IMR-90 (cell line): ENCODE results near the gene DLGAP4. TPM values are rescaled to one million over a fixed set of nuclear protein-coding genes. Genes with fewer than 3 reads are reported as not detected.

Source experiments
- ATAC-seq: fragments of 200-7000 bp; cut with Tn5 transposase; 2 replicates; pipeline ENCODE4 v1.9.1; 2020; ENCODE audit warnings: low read depth, mild to moderate bottlenecking, moderate library complexity
- BruUV-seq: library from RNA; stranded (reverse); fragments of 400-500 nt; replicated peaks from 2 replicates; lab custom pipeline; 2021; lab: Mats Ljungman, UMichigan
- CTCF ChIA-PET: fragments of 300-600 bp; formaldehyde crosslinking; extraction: SDS; loops from one replicate; lab custom pipeline; 2021; ENCODE audit warnings: antibody characterized with exemption; lab: Yijun Ruan, JAX
- POLR2A ChIA-PET: fragments of 300-600 bp; sonication (Branson Sonifier 250); formaldehyde crosslinking; loops from one replicate; lab custom pipeline; 2022; ENCODE audit warnings: antibody characterized with exemption; ENCODE audit not compliant: unreplicated experiment; lab: Charles Lee
- DNase-seq: peaks from one replicate; pipeline ENCODE4 v3.0.0; 2013
- H2AFZ ChIP-seq: replicated peaks from 2 replicates; pipeline ENCODE3; 2013; ENCODE audit warnings: low read length, mild to moderate bottlenecking; ENCODE audit not compliant: poor library complexity
- H2AK5ac ChIP-seq: 2 replicates; pipeline ENCODE4 v1.6.1; 2013; ENCODE audit warnings: low read depth, low read length, inconsistent platforms
- H2AK9ac ChIP-seq: replicated peaks from 2 replicates; pipeline ENCODE3; 2013; ENCODE audit warnings: mild to moderate bottlenecking, low read depth, low read length, moderate library complexity; ENCODE audit not compliant: poor library complexity
- H2BK120ac ChIP-seq: 2 replicates; pipeline ENCODE4 v1.6.1; 2013; ENCODE audit warnings: low read depth, low read length, inconsistent platforms
- H2BK15ac ChIP-seq: 3 replicates; pipeline ENCODE4 v1.6.1; 2013; ENCODE audit warnings: low read depth, low read length, inconsistent platforms
- H2BK20ac ChIP-seq: 2 replicates; pipeline ENCODE4 v1.6.1; 2013; ENCODE audit warnings: low read depth, mild to moderate bottlenecking, inconsistent platforms, low read length, moderate library complexity
- H2BK5ac ChIP-seq: 2 replicates; pipeline ENCODE4 v1.6.1; 2013; ENCODE audit warnings: mild to moderate bottlenecking, low read depth, low read length, inconsistent platforms; ENCODE audit not compliant: poor library complexity, severe bottlenecking
- H3K14ac ChIP-seq: replicated peaks from 2 replicates; pipeline ENCODE4 v1.6.1; 2013; ENCODE audit warnings: low read depth, low read length, inconsistent platforms
- H3K18ac ChIP-seq: 2 replicates; pipeline ENCODE4 v1.6.1; 2013; ENCODE audit warnings: low read depth, low read length, control low read depth
- H3K23ac ChIP-seq: 2 replicates; pipeline ENCODE4 v1.6.1; 2013; ENCODE audit warnings: low read depth, low read length, inconsistent platforms
- H3K27ac ChIP-seq: 2 replicates; pipeline ENCODE4 v1.5.1; 2013; ENCODE audit warnings: mild to moderate bottlenecking, control low read depth, low read length; ENCODE audit not compliant: insufficient read depth
- H3K27me3 ChIP-seq: 2 replicates; pipeline ENCODE4 v1.6.1; 2013; ENCODE audit warnings: low read length; ENCODE audit not compliant: control insufficient read depth, insufficient read depth
- H3K36me3 ChIP-seq: 2 replicates; pipeline ENCODE4 v1.6.1; 2013; ENCODE audit warnings: low read length, mixed read lengths; ENCODE audit not compliant: control insufficient read depth, insufficient read depth
- H3K4ac ChIP-seq: 2 replicates; pipeline ENCODE4 v1.6.1; 2013; ENCODE audit warnings: low read depth, low read length, inconsistent platforms
- H3K4me1 ChIP-seq: 2 replicates; pipeline ENCODE4 v1.6.1; 2013; ENCODE audit warnings: low read length, mixed read lengths; ENCODE audit not compliant: control insufficient read depth, insufficient read depth
- H3K4me2 ChIP-seq: 2 replicates; pipeline ENCODE4 v1.6.1; 2013; ENCODE audit warnings: low read depth, mild to moderate bottlenecking, control low read depth, low read length, moderate library complexity
- H3K4me3 ChIP-seq: 2 replicates; pipeline ENCODE4 v1.5.1; 2013; ENCODE audit warnings: low read depth, mild to moderate bottlenecking, control low read depth, low read length, moderate library complexity; ENCODE audit not compliant: insufficient read depth
- H3K56ac ChIP-seq: 2 replicates; pipeline ENCODE4 v1.6.1; 2013; ENCODE audit warnings: low read length, inconsistent platforms; ENCODE audit not compliant: insufficient read depth; ENCODE audit errors: extremely low read depth
- H3K79me1 ChIP-seq, 2 experiments: 2 replicates each; pipeline ENCODE4 v1.6.1; 2013; ENCODE audit warnings: low read length in 2 of 2, inconsistent platforms in 1 of 2, low read depth in 1 of 2
- H3K9ac ChIP-seq: 2 replicates; pipeline ENCODE4 v1.6.1; 2013; ENCODE audit warnings: low read depth, low read length, control low read depth
- H3K9me1 ChIP-seq: 2 replicates; pipeline ENCODE4 v1.6.1; 2013; ENCODE audit warnings: low read length, inconsistent platforms; ENCODE audit not compliant: insufficient read depth
- H3K9me3 ChIP-seq: 2 replicates; pipeline ENCODE4 v1.6.1; 2013; ENCODE audit warnings: low read length; ENCODE audit not compliant: control insufficient read depth, insufficient read depth
- H4K20me1 ChIP-seq: 2 replicates; pipeline ENCODE4 v1.6.1; 2013; ENCODE audit warnings: low read length, inconsistent platforms; ENCODE audit not compliant: insufficient read depth
- H4K5ac ChIP-seq: 2 replicates; pipeline ENCODE4 v1.6.1; 2013; ENCODE audit warnings: mild to moderate bottlenecking, low read depth, low read length, control low read depth
- H4K8ac ChIP-seq, 2 experiments: 2 replicates each; pipeline ENCODE4 v1.6.1; 2013; ENCODE audit warnings: low read depth in 2 of 2, low read length in 2 of 2, control low read depth in 1 of 2, inconsistent platforms in 1 of 2
- H4K91ac ChIP-seq: 2 replicates; pipeline ENCODE4 v1.6.1; 2013; ENCODE audit warnings: low read depth, low read length, inconsistent platforms; ENCODE audit not compliant: insufficient read depth
- CHD1 ChIP-seq: IDR thresholded peaks from 2 replicates; pipeline ENCODE4 v1.6.1; 2012; ENCODE audit warnings: low read depth, low read length, improper control_type of control experiment
- FOS ChIP-seq: fragments of 150-350 bp; IDR thresholded peaks from 2 replicates; pipeline ENCODE4 v1.6.1; 2016; ENCODE audit warnings: low read depth, low read length
- RAD21 ChIP-seq: IDR thresholded peaks from 2 replicates; pipeline ENCODE4 v1.6.1; 2012; ENCODE audit warnings: low read length, improper control_type of control experiment
- RCOR1 ChIP-seq: IDR thresholded peaks from 2 replicates; pipeline ENCODE4 v1.6.1; 2012; ENCODE audit warnings: mild to moderate bottlenecking, low read length, improper control_type of control experiment; ENCODE audit not compliant: insufficient replicate concordance
- RFX5 ChIP-seq: IDR thresholded peaks from 2 replicates; pipeline ENCODE4 v1.8.0; 2012; ENCODE audit warnings: low read depth, mild to moderate bottlenecking, low read length, moderate library complexity
- WGBS, 2 experiments: methylation state at CpG; one replicate each; pipeline versions ENCODE4 v1.1.5 to v1.1.7; 2013; ENCODE audit warnings: missing lambda C conversion rate in 2 of 2; ENCODE audit not compliant: insufficient read length in 1 of 2; ENCODE audit errors: extremely low coverage in 2 of 2; 5-methylcytosine and 5-hydroxymethylcytosine counted together
- dilution Hi-C: fragments of 300-500 bp; cut with HindIII; formaldehyde crosslinking; loops from one replicate; pipeline ENCODE4 v1.14.3; 2018; ENCODE audit warnings: low sequenced_read_pairs; ENCODE audit not compliant: unreplicated experiment
- in situ Hi-C: fragments of 300-500 bp; cut with MboI; formaldehyde crosslinking; loops from 3 replicates; pipeline ENCODE4 v1.14.3; 2019; ENCODE audit warnings: low sequenced_read_pairs, inconsistent platforms, mixed read lengths
- intact Hi-C: fragments of 100-400 bp; cut with micrococcal nuclease; formaldehyde crosslinking; loops from 2 replicates; pipeline ENCODE4 v1.10.0; 2022
- polyA plus RNA-seq, 3 experiments: library from polyadenylated mRNA; depleted of rRNA; stranded (reverse); fragments of >200 nt; gene quantifications; 2 replicates each; pipeline ENCODE4 v1.2.3, GENCODE V29; 2012; ENCODE audit warnings: low replicate concordance in 1 of 3
- total RNA-seq: library from RNA; depleted of rRNA; stranded (reverse); fragments of >200 nt; gene quantifications from 2 replicates; pipeline ENCODE4 v1.2.3, GENCODE V29; 2012
- TF ChIP-seq, protein P1 (sequence below): fragments of 150-350 bp; IDR thresholded peaks from 2 replicates; pipeline ENCODE4 v1.6.1; 2016; ENCODE audit warnings: low read depth, mild to moderate bottlenecking, low read length, moderate library complexity, borderline replicate concordance
- TF ChIP-seq, protein P2 (sequence below): conservative IDR thresholded peaks from 2 replicates; pipeline ENCODE4 v1.5.1; 2012; ENCODE audit warnings: mild to moderate bottlenecking, low read depth, low read length, improper control_type of control experiment
- TF ChIP-seq, protein P3 (sequence below): fragments of 150-350 bp; IDR thresholded peaks from 2 replicates; pipeline ENCODE4 v1.6.1; 2017; ENCODE audit warnings: mild to moderate bottlenecking, antibody characterized with exemption, low read length, low read depth

DLGAP4 gene
- total and polyA plus RNA-seq, 2 of the 4 experiments (the other 2 are of a cell fraction), result 32.3 to 73.2 TPM

DNA sequence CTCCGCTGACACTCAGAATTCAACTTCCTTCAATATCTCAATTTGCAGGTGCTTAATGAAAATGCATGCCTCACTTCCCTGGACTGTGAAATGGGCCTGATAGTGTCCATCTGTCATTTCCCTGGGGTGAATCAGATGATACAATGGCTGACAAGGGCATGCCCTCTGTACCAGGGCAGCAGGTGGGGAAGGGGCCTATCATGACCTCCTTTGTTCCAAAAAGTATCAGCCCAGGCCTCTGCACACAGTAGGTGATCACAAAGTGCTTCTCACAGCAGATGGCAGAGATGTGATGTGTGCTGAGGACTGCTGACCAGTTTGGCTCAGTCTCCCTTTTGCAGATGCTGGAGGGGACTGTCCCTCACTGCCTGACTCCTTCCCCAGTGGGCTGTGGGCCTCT lies 44.3 kb downstream of the DLGAP4 start:
- H4K8ac ChIP-seq, result no peak overlapping the region
- H3K27me3 ChIP-seq, result peaks cover 10% of the 10 kb centered on the region; the same call in 1 of the 2 replicates
- no peak overlapping the region for H2AK5ac ChIP-seq
- H3K4me2 ChIP-seq, result no peak overlapping the region
- WGBS, 2 experiments, result no CpG with 5 or more reads among the region's 1 CpG
- dilution Hi-C loops, result no loop called here
- H2BK15ac ChIP-seq, result no peak overlapping the region
- ChIA-PET CTCF (no interaction called here), POLR2A (no interaction called here)
- H3K79me1 ChIP-seq, result no peaks in the 10 kb centered on the region
- H3K9me1 ChIP-seq, result no peaks in the 10 kb centered on the region
- H3K23ac ChIP-seq, result no peak overlapping the region
- TF ChIP-seq, protein P1, sequence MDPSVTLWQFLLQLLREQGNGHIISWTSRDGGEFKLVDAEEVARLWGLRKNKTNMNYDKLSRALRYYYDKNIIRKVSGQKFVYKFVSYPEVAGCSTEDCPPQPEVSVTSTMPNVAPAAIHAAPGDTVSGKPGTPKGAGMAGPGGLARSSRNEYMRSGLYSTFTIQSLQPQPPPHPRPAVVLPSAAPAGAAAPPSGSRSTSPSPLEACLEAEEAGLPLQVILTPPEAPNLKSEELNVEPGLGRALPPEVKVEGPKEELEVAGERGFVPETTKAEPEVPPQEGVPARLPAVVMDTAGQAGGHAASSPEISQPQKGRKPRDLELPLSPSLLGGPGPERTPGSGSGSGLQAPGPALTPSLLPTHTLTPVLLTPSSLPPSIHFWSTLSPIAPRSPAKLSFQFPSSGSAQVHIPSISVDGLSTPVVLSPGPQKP, result no peak
- TF ChIP-seq RFX5, result no peak
- TF ChIP-seq, protein P2, sequence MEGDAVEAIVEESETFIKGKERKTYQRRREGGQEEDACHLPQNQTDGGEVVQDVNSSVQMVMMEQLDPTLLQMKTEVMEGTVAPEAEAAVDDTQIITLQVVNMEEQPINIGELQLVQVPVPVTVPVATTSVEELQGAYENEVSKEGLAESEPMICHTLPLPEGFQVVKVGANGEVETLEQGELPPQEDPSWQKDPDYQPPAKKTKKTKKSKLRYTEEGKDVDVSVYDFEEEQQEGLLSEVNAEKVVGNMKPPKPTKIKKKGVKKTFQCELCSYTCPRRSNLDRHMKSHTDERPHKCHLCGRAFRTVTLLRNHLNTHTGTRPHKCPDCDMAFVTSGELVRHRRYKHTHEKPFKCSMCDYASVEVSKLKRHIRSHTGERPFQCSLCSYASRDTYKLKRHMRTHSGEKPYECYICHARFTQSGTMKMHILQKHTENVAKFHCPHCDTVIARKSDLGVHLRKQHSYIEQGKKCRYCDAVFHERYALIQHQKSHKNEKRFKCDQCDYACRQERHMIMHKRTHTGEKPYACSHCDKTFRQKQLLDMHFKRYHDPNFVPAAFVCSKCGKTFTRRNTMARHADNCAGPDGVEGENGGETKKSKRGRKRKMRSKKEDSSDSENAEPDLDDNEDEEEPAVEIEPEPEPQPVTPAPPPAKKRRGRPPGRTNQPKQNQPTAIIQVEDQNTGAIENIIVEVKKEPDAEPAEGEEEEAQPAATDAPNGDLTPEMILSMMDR, result no peak
- no peak for TF ChIP-seq FOS
- no peak for TF ChIP-seq RAD21
- TF ChIP-seq, protein P3, sequence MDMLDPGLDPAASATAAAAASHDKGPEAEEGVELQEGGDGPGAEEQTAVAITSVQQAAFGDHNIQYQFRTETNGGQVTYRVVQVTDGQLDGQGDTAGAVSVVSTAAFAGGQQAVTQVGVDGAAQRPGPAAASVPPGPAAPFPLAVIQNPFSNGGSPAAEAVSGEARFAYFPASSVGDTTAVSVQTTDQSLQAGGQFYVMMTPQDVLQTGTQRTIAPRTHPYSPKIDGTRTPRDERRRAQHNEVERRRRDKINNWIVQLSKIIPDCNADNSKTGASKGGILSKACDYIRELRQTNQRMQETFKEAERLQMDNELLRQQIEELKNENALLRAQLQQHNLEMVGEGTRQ, result no peak
- TF ChIP-seq CHD1, result no peak
- no peak for TF ChIP-seq RCOR1
- no peak overlapping the region for H3K14ac ChIP-seq
- H2AK9ac ChIP-seq, result no peak overlapping the region
- H3K27ac ChIP-seq, result no peak overlapping the region
- DNase-seq (no peak), ATAC-seq (no peak)
- intact Hi-C loops, result no loop called here
- H2AFZ ChIP-seq, result no peak overlapping the region
- no peak overlapping the region for H2BK20ac ChIP-seq
- no peak overlapping the region for H3K4ac ChIP-seq
- in situ Hi-C loops, result no loop called here
- no peak overlapping the region for H3K18ac ChIP-seq
- H2BK120ac ChIP-seq, result no peak overlapping the region
- H3K36me3 ChIP-seq, result no peaks in the 10 kb centered on the region
- no peak overlapping the region for H4K91ac ChIP-seq
- H3K9me3 ChIP-seq, result no peaks in the 10 kb centered on the region
- no peak overlapping the region for H3K56ac ChIP-seq
- no peaks in the 10 kb centered on the region for H4K20me1 ChIP-seq
- H3K9ac ChIP-seq, result no peak overlapping the region
- no peak overlapping the region for H3K4me3 ChIP-seq
- H3K4me1 ChIP-seq, result no peaks in the 10 kb centered on the region
- H2BK5ac ChIP-seq, result no peak overlapping the region
- no TSS peak for BruUV-seq
- H4K5ac ChIP-seq, result no peak overlapping the region
